RWPE1 (cell line): ENCODE results near the gene SPATA12.

Source experiments
- CTCF ChIA-PET: fragments of 350-600 bp; sonication (Branson Sonifier 250); formaldehyde crosslinking; extraction: SDS; loops from one replicate; lab custom pipeline; 2021; lab: Yijun Ruan, JAX
- POLR2A ChIA-PET: fragments of 400-600 bp; formaldehyde crosslinking; extraction: SDS; loops from one replicate; lab custom pipeline; 2020; ENCODE audit warnings: antibody characterized with exemption; ENCODE audit not compliant: low non-redundant PET; lab: Yijun Ruan, JAX
- DNase-seq: peaks from one replicate; pipeline ENCODE4 v3.0.0; 2012; ENCODE audit warnings: low spot score
- H3K27ac ChIP-seq: fragments of 450-650 bp; 2 replicates; pipeline ENCODE4 v1.5.1; 2017
- TF ChIP-seq, protein P1 (sequence below): fragments of 450-650 bp; conservative IDR thresholded peaks from 2 replicates; pipeline ENCODE4 v1.5.1; 2017; ENCODE audit warnings: low read depth, mild to moderate bottlenecking

SPATA12 gene

GRCh38 chr3:57048052-57048671 is 12.3 kb upstream of the SPATA12 start:
- peak overlapping the region; percentile 69 for H3K27ac ChIP-seq
- DNase-seq, result no peak
- TF ChIP-seq, protein P1, sequence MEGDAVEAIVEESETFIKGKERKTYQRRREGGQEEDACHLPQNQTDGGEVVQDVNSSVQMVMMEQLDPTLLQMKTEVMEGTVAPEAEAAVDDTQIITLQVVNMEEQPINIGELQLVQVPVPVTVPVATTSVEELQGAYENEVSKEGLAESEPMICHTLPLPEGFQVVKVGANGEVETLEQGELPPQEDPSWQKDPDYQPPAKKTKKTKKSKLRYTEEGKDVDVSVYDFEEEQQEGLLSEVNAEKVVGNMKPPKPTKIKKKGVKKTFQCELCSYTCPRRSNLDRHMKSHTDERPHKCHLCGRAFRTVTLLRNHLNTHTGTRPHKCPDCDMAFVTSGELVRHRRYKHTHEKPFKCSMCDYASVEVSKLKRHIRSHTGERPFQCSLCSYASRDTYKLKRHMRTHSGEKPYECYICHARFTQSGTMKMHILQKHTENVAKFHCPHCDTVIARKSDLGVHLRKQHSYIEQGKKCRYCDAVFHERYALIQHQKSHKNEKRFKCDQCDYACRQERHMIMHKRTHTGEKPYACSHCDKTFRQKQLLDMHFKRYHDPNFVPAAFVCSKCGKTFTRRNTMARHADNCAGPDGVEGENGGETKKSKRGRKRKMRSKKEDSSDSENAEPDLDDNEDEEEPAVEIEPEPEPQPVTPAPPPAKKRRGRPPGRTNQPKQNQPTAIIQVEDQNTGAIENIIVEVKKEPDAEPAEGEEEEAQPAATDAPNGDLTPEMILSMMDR, result no peak
- ChIA-PET CTCF (no interaction called here), POLR2A (no interaction called here)

DNA sequence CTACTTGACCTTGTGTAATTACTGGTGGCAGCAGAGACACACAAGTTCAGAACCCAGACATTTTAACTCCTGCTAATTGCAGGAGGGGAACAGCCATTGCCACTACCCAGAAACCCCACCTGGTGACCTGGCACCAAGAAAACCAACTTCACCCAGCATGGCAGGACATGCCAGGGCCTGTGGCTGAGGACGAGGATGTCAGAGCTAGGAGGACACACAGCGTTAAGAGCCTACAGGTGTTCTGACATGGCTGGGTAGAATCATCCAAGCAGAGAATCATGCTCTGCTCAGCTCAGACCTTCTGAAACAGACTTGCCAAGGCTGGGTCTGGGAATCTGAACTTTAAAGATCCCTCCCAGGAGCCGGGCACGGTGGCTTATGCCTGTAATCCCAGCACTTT is 11.7 kb upstream of the SPATA12 start:
- DNase-seq, result no peak
- ChIA-PET CTCF (no interaction called here), POLR2A (no interaction called here)
- peak overlapping the region; percentile 69 for H3K27ac ChIP-seq
- TF ChIP-seq, protein P1, result no peak

DNA sequence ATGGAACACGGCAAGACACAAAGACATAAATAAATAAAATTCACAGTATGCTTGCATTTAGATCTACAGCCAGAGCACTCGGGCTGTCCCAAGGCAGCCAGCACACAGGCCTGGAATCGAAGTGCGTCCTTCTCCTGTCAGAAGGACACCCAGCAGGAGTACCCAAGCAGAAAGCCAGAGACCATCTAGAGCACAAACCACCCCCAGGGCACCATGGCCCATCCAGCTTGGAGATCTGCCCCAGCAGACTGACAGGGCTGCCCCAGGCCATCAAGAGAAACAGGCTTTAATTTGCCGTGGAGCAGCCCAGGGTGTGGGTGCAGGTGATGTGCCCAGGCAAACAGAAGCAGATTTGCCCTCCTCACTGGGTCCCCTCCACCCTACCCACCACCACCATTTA is 7.8 kb upstream of the SPATA12 start:
- DNase-seq, result no peak
- CTCF ChIA-PET, result interaction anchor here (0.6 to 0.9 kb wide), 2 partner anchors 46 to 54 kb away, joined by 3 to 4 read pairs; no protein-coding TSS in a partner anchor
- TF ChIP-seq, protein P1, result no peak

GRCh38 chr3:57053122-57053521 is 7.3 kb upstream of the SPATA12 start:
- TF ChIP-seq, protein P1, result no peak
- ChIA-PET POLR2A (no interaction called here), CTCF (interaction anchor here (0.6 to 0.9 kb wide), 2 partner anchors 45 to 53 kb away, joined by 3 to 4 read pairs; no protein-coding TSS in a partner anchor)
- DNase-seq, result no peak
- no peak overlapping the region for H3K27ac ChIP-seq

More for the DNA sequence above, 7.8 kb upstream of the SPATA12 start:
- no peak overlapping the region for H3K27ac ChIP-seq
- POLR2A ChIA-PET, result no interaction called here

DNA sequence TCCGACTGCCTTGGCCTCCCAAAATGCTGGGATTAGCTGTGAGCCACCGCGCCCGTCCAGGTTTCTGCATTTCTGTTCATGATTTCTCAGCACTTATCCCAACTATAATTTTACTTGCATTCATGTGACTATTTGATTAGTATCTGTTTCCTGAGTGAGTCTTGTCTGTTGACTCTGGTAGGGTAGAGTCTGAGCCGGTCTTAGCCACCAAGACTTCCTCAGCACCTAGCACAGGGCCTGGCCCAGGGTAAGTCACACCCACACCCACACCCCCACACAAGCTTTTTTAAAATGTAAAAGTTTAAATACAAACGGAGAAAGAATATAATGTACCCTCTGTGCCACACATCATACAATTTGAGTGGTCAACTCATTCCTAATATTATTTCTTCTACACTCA is 3.1 kb upstream of the SPATA12 start:
- TF ChIP-seq, protein P1, result no peak
- ChIA-PET CTCF (no interaction called here), POLR2A (no interaction called here)
- no peak for DNase-seq
- no peak overlapping the region for H3K27ac ChIP-seq

- no peak for DNase-seq
- TF ChIP-seq, protein P1, result no peak
- peak overlapping the region; percentile 84 for H3K27ac ChIP-seq
- POLR2A ChIA-PET, result no interaction called here
- CTCF ChIA-PET, result no interaction called here
These were observed 1.1 kb upstream of the SPATA12 start for GRCh38 chr3:57059411-57059810.
